Gastrocnemius medialis (tissue), 4 donors: ENCODE data around the gene PANK2. TPM values are rescaled to one million over a fixed set of nuclear protein-coding genes. Genes with fewer than 3 reads are reported as not detected.
A peak's percentile ranks its signal among the peaks of the same experiment; 100 is the strongest.
"Not testable (repeated sequence)": the region's sequence is repeated elsewhere in the genome, so short reads cannot be mapped to it uniquely, and the experiment has no call there.

Experiments
- ATAC-seq, 2 donors: fragments of 150-250 bp; one replicate each; pipeline ENCODE4 v1.9.1; 2016
- DNase-seq, 2 donors: peaks; one replicate each; pipeline ENCODE4 v3.0.0-alpha.2; 2019
- H3K27ac ChIP-seq, 4 donors: fragments of 200-600 bp; sonication (generic); 1 replicate in 1 of 4; 2 replicates in 3 of 4; pipeline ENCODE4 v1.5.1; 2016 to 2018; ENCODE audit warnings: mild to moderate bottlenecking in 2 of 4, moderate library complexity in 1 of 4
- H3K27me3 ChIP-seq, 3 donors: fragments of 200-600 bp; sonication (generic) in 2 of 3; 1 replicate in 1 of 3; 2 replicates in 2 of 3; pipeline versions ENCODE4 v1.5.1 to v1.6.0; 2016 to 2019; ENCODE audit warnings: mild to moderate bottlenecking in 1 of 3, moderate library complexity in 1 of 3
- H3K36me3 ChIP-seq, 2 donors: fragments of 200-600 bp; sonication (generic) in 1 of 2; one replicate each; pipeline ENCODE4 v1.5.1; 2017 to 2018
- H3K4me1 ChIP-seq, 2 donors: fragments of 200-600 bp; sonication (generic) in 1 of 2; one replicate each; pipeline ENCODE4 v1.5.1; 2016 to 2017; ENCODE audit warnings: mild to moderate bottlenecking in 2 of 2
- H3K4me3 ChIP-seq, 4 donors: fragments of 200-600 bp; sonication (generic) in 3 of 4; 1 replicate in 1 of 4; 2 replicates in 3 of 4; pipeline ENCODE4 v1.5.1; 2016 to 2019; ENCODE audit warnings: mild to moderate bottlenecking in 2 of 4
- H3K9me3 ChIP-seq, 3 donors: fragments of 200-600 bp; sonication (generic) in 2 of 3; 1 replicate in 1 of 3; 2 replicates in 2 of 3; pipeline ENCODE4 v1.5.1; 2016 to 2019
- CTCF ChIP-seq, 5 experiments: fragments of 450-650 bp in 3 of 5; fragments of 200-600 bp in 2 of 5; sonication (generic) in 2 of 5; IDR thresholded peaks in 4 of 5; conservative IDR thresholded peaks in 1 of 5; 1 replicate in 4 of 5; 2 replicates in 1 of 5; pipeline ENCODE4 v1.5.1; 2016 to 2019; ENCODE audit warnings: antibody characterized with exemption in 5 of 5, mild to moderate bottlenecking in 3 of 5, moderate library complexity in 3 of 5
- POLR2A ChIP-seq, 2 donors: fragments of 450-650 bp; IDR thresholded peaks; one replicate each; pipeline ENCODE4 v1.6.1; 2017; ENCODE audit warnings: antibody characterized with exemption in 2 of 2, mild to moderate bottlenecking in 2 of 2, moderate library complexity in 2 of 2
- in situ Hi-C, 4 donors: fragments of 200-750 bp; cut with MboI; loops; one replicate each; pipeline versions ENCODE4 v1.15.0 to v1.8.0; 2017; ENCODE audit warnings: low sequenced_read_pairs in 4 of 4
- intact Hi-C: fragments of 100-400 bp; cut with DNase I; formaldehyde crosslinking; loops from one replicate; pipeline ENCODE4 v1.15.1; 2023; ENCODE audit warnings: low total_unique reads
- total RNA-seq, 4 donors: library from RNA; depleted of rRNA; stranded (reverse); fragments of >200 nt; gene quantifications; one replicate each; pipeline versions ENCODE4 v1.1.0 to v1.2.3, GENCODE V29; 2016

Gene PANK2
- total RNA-seq, result 10 to 100 TPM; 18.2 to 25.8 (median 23.5) TPM

GRCh38 chr20:3888622-3889488 is at the start of gene PANK2:
PANK2 (plus strand) TSS chr20:3889387.
- in situ Hi-C loops, result loop anchor here (10.0 to 25.0 kb wide), 2 partner anchors 196 to 198 kb away; no protein-coding TSS in a partner anchor
- H3K27ac ChIP-seq, result peak within 1 kb of the TSS; percentile 87 to 97 (median 91)
- intact Hi-C loops, result loop anchor here (1.0 to 5.0 kb wide), 5 partner anchors 42 to 196 kb away; partner anchors contain the start of genes AP5S1 and RNF24
- no peaks in the 10 kb centered on the region for H3K36me3 ChIP-seq
- no peaks in the 10 kb centered on the region for H3K9me3 ChIP-seq
- TF ChIP-seq CTCF (IDR thresholded peaks at IDR 0.05 in 4 of 5, conservative IDR thresholded peaks at IDR 0.05 in 1 of 5) (peak; percentile 36 to 58 (median 48)), POLR2A (IDR thresholded peaks at IDR 0.05) (peak; percentile 92 to 93)
- ATAC-seq, result peak; percentile 95 to 96
- DNase-seq, result peak; percentile 99
- peaks cover 40 to 41% of the 10 kb centered on the region in 2 donors for H3K4me1 ChIP-seq
- H3K4me3 ChIP-seq, result peak within 1 kb of the TSS; percentile 92 to 100 (median 96)
- H3K27me3 ChIP-seq, result no peaks in the 10 kb centered on the region

GRCh38 chr20:3840201-3840600 is 49.0 kb upstream of the PANK2 start:
- H3K27ac ChIP-seq, intact Hi-C loops, H3K36me3 ChIP-seq, ATAC-seq, H3K27me3 ChIP-seq, in situ Hi-C loops, H3K4me3 ChIP-seq, H3K9me3 ChIP-seq, H3K4me1 ChIP-seq, DNase-seq: not testable (repeated sequence)

- intact Hi-C loops, result no loop called here
- Histone ChIP-seq H3K9me3 (no peaks in the 10 kb centered on the region), H3K4me1 (peaks cover 0 to 3% of the 10 kb centered on the region in 2 donors), H3K27me3 (no peaks in the 10 kb centered on the region), H3K4me3 (no peak overlapping the region), H3K36me3 (no peaks in the 10 kb centered on the region), H3K27ac (no peak overlapping the region)
- no peak for DNase-seq
- ATAC-seq, result no peak
- TF ChIP-seq POLR2A (IDR thresholded peaks at IDR 0.05) (no peak), CTCF (IDR thresholded peaks at IDR 0.05 in 4 of 5, conservative IDR thresholded peaks at IDR 0.05 in 1 of 5) (no peak)
- in situ Hi-C loops, result no loop called here
These were observed 46.7 kb upstream of the PANK2 start for GRCh38 chr20:3842348-3842930.

- H3K36me3 ChIP-seq, result no peaks in the 10 kb centered on the region
- H3K9me3 ChIP-seq, result no peaks in the 10 kb centered on the region
- peaks cover 6 to 8% of the 10 kb centered on the region in 2 donors for H3K4me1 ChIP-seq
- no peak overlapping the region for H3K4me3 ChIP-seq
- TF ChIP-seq POLR2A (IDR thresholded peaks at IDR 0.05), result no peak
- TF ChIP-seq CTCF (IDR thresholded peaks at IDR 0.05 in 4 of 5, conservative IDR thresholded peaks at IDR 0.05 in 1 of 5), result no peak
- no peak for ATAC-seq
- in situ Hi-C loops (no loop called here), intact Hi-C loops (no loop called here)
- H3K27me3 ChIP-seq, result no peaks in the 10 kb centered on the region
- H3K27ac ChIP-seq, result no peak overlapping the region
- no peak for DNase-seq
These were observed 45.7 kb upstream of the PANK2 start for GRCh38 chr20:3843490-3843889.

DNA sequence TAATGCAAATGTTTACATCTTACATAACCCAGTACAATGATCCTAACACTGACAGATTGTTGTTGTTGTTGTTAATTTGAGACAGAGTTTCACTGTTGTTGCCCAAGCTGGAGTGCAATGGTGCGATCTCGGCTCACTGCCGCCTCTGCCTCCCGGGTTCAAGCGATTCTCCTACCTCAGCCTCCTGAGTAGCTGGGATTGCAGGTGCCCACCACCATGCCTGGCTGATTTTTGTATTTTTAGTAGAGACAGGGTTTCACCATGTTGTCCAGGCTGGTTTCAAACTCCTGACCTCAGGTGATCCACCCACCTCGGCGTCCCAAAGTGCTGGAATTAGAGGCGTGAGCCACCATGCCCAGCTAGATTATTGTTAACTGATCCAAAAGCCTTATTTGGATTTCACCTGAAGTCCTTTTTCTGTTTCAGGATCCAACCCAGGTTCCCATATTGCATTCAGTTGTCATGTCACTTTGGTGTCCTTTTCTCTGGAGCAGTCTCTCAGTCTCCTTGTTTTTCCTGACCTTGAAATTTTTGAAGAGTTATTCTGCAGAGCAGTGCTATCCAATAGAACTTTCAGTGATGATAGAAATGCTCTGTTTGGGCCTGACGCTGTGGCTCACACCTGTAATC is 45.1 kb upstream of the PANK2 start:
- H3K27me3 ChIP-seq, ATAC-seq, H3K36me3 ChIP-seq, H3K4me3 ChIP-seq, H3K9me3 ChIP-seq, intact Hi-C loops, H3K27ac ChIP-seq, DNase-seq, in situ Hi-C loops: not testable (repeated sequence)
- H3K4me1 ChIP-seq, result peaks cover 9 to 13% of the 10 kb centered on the region in 2 donors
